ENCODE data around the gene SCAPER. TPM values are rescaled to one million over a fixed set of nuclear protein-coding genes. Genes with fewer than 3 reads are reported as not detected.

SCAPER gene
- total RNA-seq, 2 donors from 2014 or later = 27.9 to 32.1 TPM

Small RNA genes lying within 50 kb of the gene (microRNA-seq; reads per million reads assigned to microRNA genes)
- 0 reads per million in 2 donors for gene MIR3713 (ENCODE audit: borderline microRNAs expressed in 2 of 2)

Other genes with a start within 250 kb of the SCAPER start
- gene RCN2, start 26.4 kb upstream of the SCAPER start, total RNA-seq = 10 to 100 TPM; 37.4 to 40.7 TPM
- gene PSTPIP1, start 89.8 kb upstream of the SCAPER start, total RNA-seq = 10 to 100 TPM; 12.9 to 18.1 TPM
- gene TSPAN3, start 165.8 kb upstream of the SCAPER start, total RNA-seq = 100 to 1,000 TPM; 111 to 128 TPM

Measured in posterior vena cava (tissue), 2 donors.